ENCODE data around the gene RCL1.

Gene RCL1

GRCh38 chr9:4839470-4839912 is 46.7 kb downstream of the RCL1 start:
- TF ChIP-seq CTCF (IDR thresholded peaks at IDR 0.05; ENCODE audit: extremely low read depth, insufficient read depth, missing control alignments) = no peak
- DNase-seq (ENCODE audit: low spot score) = no peak
- in situ Hi-C loops (cut with MboI; ENCODE audit: low pct_unique_long_range_greater_than_20kb, low sequenced_read_pairs, unreplicated experiment) = no loop called here

- in situ Hi-C loops (cut with MboI; ENCODE audit: low pct_unique_long_range_greater_than_20kb, low sequenced_read_pairs, unreplicated experiment) = no loop called here
- TF ChIP-seq CTCF (IDR thresholded peaks at IDR 0.05; ENCODE audit: extremely low read depth, insufficient read depth, missing control alignments) = no peak
- DNase-seq (ENCODE audit: low spot score) = no peak
Measured at GRCh38 chr9:4840018-4840417, 47.3 kb downstream of the RCL1 start.

- no peak for TF ChIP-seq CTCF (IDR thresholded peaks at IDR 0.05; ENCODE audit: extremely low read depth, insufficient read depth, missing control alignments)
- in situ Hi-C loops (cut with MboI; ENCODE audit: low pct_unique_long_range_greater_than_20kb, low sequenced_read_pairs, unreplicated experiment) = no loop called here
- DNase-seq (ENCODE audit: low spot score) = no peak
Measured at GRCh38 chr9:4842213-4842612, 49.5 kb downstream of the RCL1 start.

- no peak for TF ChIP-seq CTCF (IDR thresholded peaks at IDR 0.05; ENCODE audit: extremely low read depth, insufficient read depth, missing control alignments)
- DNase-seq (ENCODE audit: low spot score) = no peak
- in situ Hi-C loops (cut with MboI; ENCODE audit: low pct_unique_long_range_greater_than_20kb, low sequenced_read_pairs, unreplicated experiment) = no loop called here
Measured at GRCh38 chr9:4842734-4843133, 50.0 kb downstream of the RCL1 start.

- in situ Hi-C loops (cut with MboI; ENCODE audit: low pct_unique_long_range_greater_than_20kb, low sequenced_read_pairs, unreplicated experiment) = no loop called here
- no peak for DNase-seq (ENCODE audit: low spot score)
- no peak for TF ChIP-seq CTCF (IDR thresholded peaks at IDR 0.05; ENCODE audit: extremely low read depth, insufficient read depth, missing control alignments)
Measured at GRCh38 chr9:4844056-4844838, 51.5 kb downstream of the RCL1 start.

- in situ Hi-C loops (cut with MboI; ENCODE audit: low pct_unique_long_range_greater_than_20kb, low sequenced_read_pairs, unreplicated experiment) = no loop called here
- TF ChIP-seq CTCF (IDR thresholded peaks at IDR 0.05; ENCODE audit: extremely low read depth, insufficient read depth, missing control alignments) = no peak
- DNase-seq (ENCODE audit: low spot score) = no peak
Measured at GRCh38 chr9:4849369-4849768, 56.6 kb downstream of the RCL1 start.
